Activated naive CD4-positive, alpha-beta T cell (primary cell): ENCODE data around the gene HACD2.

Experiments
- DNase-seq, 4 experiments: peaks; one replicate each; lab custom pipeline; 2025; lab: John Stamatoyannopoulos, UW

HACD2 gene

GRCh38 chr3:123481722-123482457 is 103.0 kb downstream of the HACD2 start:
- no peak for DNase-seq

GRCh38 chr3:123481071-123481470 is 103.8 kb downstream of the HACD2 start:
- no peak for DNase-seq

GRCh38 chr3:123480428-123480827 is 104.4 kb downstream of the HACD2 start:
- DNase-seq: no peak

- DNase-seq: no peak
Measured at GRCh38 chr3:123479891-123480290, 105.0 kb downstream of the HACD2 start.

- no peak for DNase-seq
Measured at GRCh38 chr3:123478314-123478713, 106.5 kb downstream of the HACD2 start.

GRCh38 chr3:123476967-123477750 is 107.7 kb downstream of the HACD2 start:
- DNase-seq: no peak

- DNase-seq: no peak
Measured at GRCh38 chr3:123475786-123476185, 109.1 kb downstream of the HACD2 start.

- DNase-seq: no peak
Measured at GRCh38 chr3:123471106-123471505, 113.7 kb downstream of the HACD2 start.

GRCh38 chr3:123469323-123469995 is 115.4 kb downstream of the HACD2 start:
- no peak for DNase-seq

- no peak for DNase-seq
Measured at GRCh38 chr3:123467046-123467445, 117.8 kb downstream of the HACD2 start.

GRCh38 chr3:123464211-123464610 is 120.6 kb downstream of the HACD2 start:
- DNase-seq: no peak

- no peak for DNase-seq
Measured at GRCh38 chr3:123459862-123460261, 125.0 kb downstream of the HACD2 start.

GRCh38 chr3:123458255-123458654 is 126.6 kb downstream of the HACD2 start:
- no peak for DNase-seq

- DNase-seq: no peak
Measured at GRCh38 chr3:123457841-123458240, 127.0 kb downstream of the HACD2 start.

- DNase-seq: no peak
Measured at GRCh38 chr3:123453675-123454074, 131.2 kb downstream of the HACD2 start.

- no peak for DNase-seq
Measured at GRCh38 chr3:123451186-123451585, 133.7 kb downstream of the HACD2 start.

- no peak for DNase-seq
Measured at GRCh38 chr3:123449997-123450604, 134.8 kb downstream of the HACD2 start.

GRCh38 chr3:123449102-123449996 is 135.5 kb downstream of the HACD2 start:
- no peak for DNase-seq

- no peak for DNase-seq
Measured at GRCh38 chr3:123448536-123449101, 136.2 kb downstream of the HACD2 start, which contains the start of gene ADCY5. Gene ADCY5, minus strand, starts transcription at chr3:123449090. Its CDS starts 545 bp downstream, at chr3:123448545.

GRCh38 chr3:123447749-123448517 is 136.9 kb downstream of the HACD2 start:
- DNase-seq: peak in 1 of 4 experiments; percentile 10
